Measurements from ENCODE around the gene RAB40C. TPM values are rescaled to one million over a fixed set of nuclear protein-coding genes. Genes with fewer than 3 reads are reported as not detected.

The RAB40C gene
- total and polyA plus RNA-seq, 8 donors: 17.6 to 101 (median 25.6) TPM

DNA sequence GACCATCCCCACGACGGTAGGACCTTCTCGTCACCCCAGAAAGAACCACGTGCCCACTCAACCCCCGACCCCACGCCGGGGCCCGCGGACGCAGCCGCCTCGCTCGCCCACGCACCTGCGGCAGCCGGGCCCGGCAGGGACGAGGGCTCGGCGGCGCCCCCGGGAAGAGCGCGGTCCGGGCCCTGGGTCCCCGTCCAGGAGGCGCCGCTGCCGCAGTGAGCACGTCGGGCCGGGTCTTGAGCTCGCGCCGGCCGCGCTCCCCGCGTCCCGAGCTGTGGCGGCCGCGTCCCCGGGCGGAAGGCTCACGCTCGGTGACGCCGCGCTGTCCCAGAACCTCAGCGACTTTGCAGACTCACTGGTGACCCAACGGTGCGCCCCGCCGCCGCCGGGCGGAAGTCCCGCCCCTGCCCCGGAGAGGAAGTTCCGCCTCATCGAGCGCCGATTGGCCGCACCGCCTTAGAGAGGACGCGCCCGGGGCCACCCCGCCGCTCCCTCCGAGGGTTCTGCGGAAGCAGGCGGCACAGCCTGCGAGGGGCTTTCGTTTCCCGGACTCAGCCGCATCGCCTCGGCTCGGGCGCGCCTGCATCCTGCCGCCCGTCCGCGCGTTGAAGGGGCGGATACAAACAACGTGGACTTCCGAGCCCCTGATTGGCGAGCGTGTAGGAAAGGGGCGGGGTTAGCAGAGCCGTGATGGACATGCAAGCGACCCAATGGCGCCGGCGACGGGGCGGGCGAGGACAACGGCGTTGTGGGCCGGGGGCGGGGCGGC is 793 bp upstream of the RAB40C start:
- Histone ChIP-seq H3K4me3 (peak overlapping the region; percentile 68 to 88 (median 82)), H3K9me3 (no peaks in the 10 kb centered on the region), H3K36me3 (peaks cover 0 to 6% (median 0%) of the 10 kb centered on the region in 4 donors), H3K27me3 (peaks cover 0 to 11% (median 0%) of the 10 kb centered on the region in 3 donors), H3K27ac (peak overlapping the region; percentile 95 to 100 (median 98)), H3K4me1 (peaks cover 51 to 76% (median 65%) of the 10 kb centered on the region in 4 donors)
- TF ChIP-seq, protein P1, sequence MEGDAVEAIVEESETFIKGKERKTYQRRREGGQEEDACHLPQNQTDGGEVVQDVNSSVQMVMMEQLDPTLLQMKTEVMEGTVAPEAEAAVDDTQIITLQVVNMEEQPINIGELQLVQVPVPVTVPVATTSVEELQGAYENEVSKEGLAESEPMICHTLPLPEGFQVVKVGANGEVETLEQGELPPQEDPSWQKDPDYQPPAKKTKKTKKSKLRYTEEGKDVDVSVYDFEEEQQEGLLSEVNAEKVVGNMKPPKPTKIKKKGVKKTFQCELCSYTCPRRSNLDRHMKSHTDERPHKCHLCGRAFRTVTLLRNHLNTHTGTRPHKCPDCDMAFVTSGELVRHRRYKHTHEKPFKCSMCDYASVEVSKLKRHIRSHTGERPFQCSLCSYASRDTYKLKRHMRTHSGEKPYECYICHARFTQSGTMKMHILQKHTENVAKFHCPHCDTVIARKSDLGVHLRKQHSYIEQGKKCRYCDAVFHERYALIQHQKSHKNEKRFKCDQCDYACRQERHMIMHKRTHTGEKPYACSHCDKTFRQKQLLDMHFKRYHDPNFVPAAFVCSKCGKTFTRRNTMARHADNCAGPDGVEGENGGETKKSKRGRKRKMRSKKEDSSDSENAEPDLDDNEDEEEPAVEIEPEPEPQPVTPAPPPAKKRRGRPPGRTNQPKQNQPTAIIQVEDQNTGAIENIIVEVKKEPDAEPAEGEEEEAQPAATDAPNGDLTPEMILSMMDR (IDR thresholded peaks at IDR 0.05): no peak
- TF ChIP-seq POLR2A (IDR thresholded peaks at IDR 0.05) (peak in 1 of 4 donors; percentile 58), EP300 (IDR thresholded peaks at IDR 0.05) (no peak), POLR2AphosphoS5 (IDR thresholded peaks at IDR 0.05) (peak; percentile 52 to 95 (median 93))
- peak; percentile 98 for DNase-seq
- WGBS, 5 donors: 0 to 2% (median 1%) methylated on average over 24 to 107 of the region's 107 CpGs
- intact Hi-C loops (cut with DNase I; ENCODE audit: low total_unique reads): no loop called here

DNA sequence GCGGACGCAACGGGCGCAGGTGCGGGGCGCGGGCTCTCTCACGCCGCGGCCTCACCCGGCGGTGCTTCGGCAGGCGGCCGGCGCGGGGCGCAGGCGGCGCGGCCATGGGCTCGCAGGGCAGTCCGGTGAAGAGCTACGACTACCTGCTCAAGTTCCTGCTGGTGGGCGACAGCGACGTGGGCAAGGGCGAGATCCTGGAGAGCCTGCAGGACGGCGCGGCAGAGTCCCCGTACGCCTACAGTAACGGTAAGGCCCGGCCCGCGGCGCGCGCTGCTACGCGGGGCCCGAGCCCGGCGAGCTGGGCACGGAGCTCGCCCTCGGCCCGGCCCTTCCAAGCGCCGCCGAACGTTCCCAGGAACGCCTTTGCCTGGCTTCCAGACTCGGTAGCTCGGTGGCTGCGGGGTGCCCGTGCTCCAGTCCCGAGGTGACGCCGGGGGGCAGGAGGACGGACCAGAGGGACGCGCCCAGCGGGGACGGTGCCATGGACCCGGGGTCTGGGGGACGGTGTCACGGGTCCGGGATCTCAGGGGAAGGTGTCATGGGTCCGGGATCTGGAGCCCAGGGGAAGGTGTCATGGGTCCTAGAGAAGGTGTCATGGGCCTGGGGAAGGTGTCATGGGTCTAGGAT is 435 bp downstream of the RAB40C start:
- TF ChIP-seq EP300 (IDR thresholded peaks at IDR 0.05): no peak
- TF ChIP-seq, protein P1 (IDR thresholded peaks at IDR 0.05): no peak
- TF ChIP-seq POLR2A (IDR thresholded peaks at IDR 0.05): no peak
- TF ChIP-seq POLR2AphosphoS5 (IDR thresholded peaks at IDR 0.05): peak in 1 of 3 donors; percentile 10
- intact Hi-C loops (cut with DNase I; ENCODE audit: low total_unique reads): no loop called here
- peak overlapping the region; percentile 91 to 100 (median 95) for H3K27ac ChIP-seq
- peak in 1 of 2 donors; percentile 50 for DNase-seq
- H3K4me1 ChIP-seq: peaks cover 56 to 82% (median 74%) of the 10 kb centered on the region in 4 donors
- H3K4me3 ChIP-seq: peak overlapping the region; percentile 76 to 89 (median 83)
- H3K36me3 ChIP-seq: peaks cover 0 to 6% (median 0%) of the 10 kb centered on the region in 4 donors
- no peaks in the 10 kb centered on the region for H3K9me3 ChIP-seq
- H3K27me3 ChIP-seq: peaks cover 0 to 9% (median 0%) of the 10 kb centered on the region in 3 donors
- 0 to 2% (median 1%) methylated on average over 10 to 71 of the region's 71 CpGs for WGBS, 5 donors

DNA sequence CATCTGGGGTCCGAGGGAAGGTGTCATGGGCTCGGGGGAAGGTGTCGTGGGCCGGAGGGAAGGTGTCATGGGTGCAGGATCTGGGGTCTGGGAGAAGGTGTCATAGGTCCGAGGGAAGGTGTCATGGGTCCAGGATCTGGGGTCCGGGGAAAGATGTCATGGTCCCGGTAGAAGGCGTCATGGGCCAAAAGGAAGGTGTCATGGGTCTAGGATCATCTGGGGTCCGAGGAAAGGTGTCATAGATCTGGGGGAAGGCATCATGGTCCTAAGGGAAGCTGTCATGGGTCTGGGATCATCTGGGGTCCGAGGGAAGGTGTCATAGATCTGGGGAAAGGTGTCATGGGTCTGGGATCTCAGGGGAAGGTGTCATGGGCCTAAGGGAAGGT is 942 bp downstream of the RAB40C start:
- Histone ChIP-seq H3K9me3 (no peaks in the 10 kb centered on the region), H3K27ac (peak overlapping the region; percentile 91 to 100 (median 95)), H3K36me3 (peaks cover 0 to 6% (median 0%) of the 10 kb centered on the region in 4 donors), H3K4me1 (peaks cover 51 to 82% (median 76%) of the 10 kb centered on the region in 4 donors), H3K27me3 (peaks cover 0 to 4% (median 0%) of the 10 kb centered on the region in 3 donors), H3K4me3 (peak overlapping the region; percentile 76 to 89 (median 83))
- DNase-seq: no peak
- no peak for TF ChIP-seq POLR2A (IDR thresholded peaks at IDR 0.05)
- TF ChIP-seq EP300 (IDR thresholded peaks at IDR 0.05): no peak
- TF ChIP-seq POLR2AphosphoS5 (IDR thresholded peaks at IDR 0.05): no peak
- TF ChIP-seq, protein P1 (IDR thresholded peaks at IDR 0.05): no peak
- intact Hi-C loops (cut with DNase I; ENCODE audit: low total_unique reads): no loop called here
- 40 to 46% (median 44%) methylated on average over 10 of the region's 10 CpGs for WGBS, 5 donors

DNA sequence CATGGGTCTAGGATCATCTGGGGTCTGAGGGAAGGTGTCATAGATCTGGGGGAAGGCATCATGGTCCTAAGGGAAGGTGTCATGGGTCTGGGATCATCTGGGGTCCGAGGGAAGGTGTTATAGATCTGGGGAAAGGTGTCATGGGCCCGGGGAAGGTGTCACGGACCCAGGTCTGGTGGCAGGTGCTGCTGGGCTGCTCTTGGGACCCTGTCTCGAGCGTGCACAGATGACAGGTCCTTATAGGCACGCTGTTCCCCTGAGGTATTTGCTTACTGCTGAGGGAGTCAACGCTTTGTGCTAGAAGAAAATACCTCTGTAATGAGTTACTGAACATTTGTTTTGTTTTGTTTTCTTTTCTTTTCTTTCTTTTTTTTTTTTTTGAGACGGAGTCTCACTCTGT is 1.4 kb downstream of the RAB40C start:
- H3K36me3 ChIP-seq: peaks cover 0 to 7% (median 2%) of the 10 kb centered on the region in 4 donors
- WGBS, 5 donors: 49 to 65% (median 55%) methylated on average over 7 to 8 of the region's 8 CpGs
- peak in 1 of 2 donors; percentile 45 for DNase-seq

More for the DNA sequence above, 1.4 kb downstream of the RAB40C start:
- TF ChIP-seq, protein P1 (IDR thresholded peaks at IDR 0.05): no peak
- TF ChIP-seq POLR2AphosphoS5 (IDR thresholded peaks at IDR 0.05): no peak
- no peaks in the 10 kb centered on the region for H3K27me3 ChIP-seq
- H3K27ac ChIP-seq: peak overlapping the region; percentile 91 to 100 (median 95)
- peaks cover 50 to 83% (median 78%) of the 10 kb centered on the region in 4 donors for H3K4me1 ChIP-seq
- intact Hi-C loops (cut with DNase I; ENCODE audit: low total_unique reads): no loop called here
- peak overlapping the region; percentile 76 to 89 (median 83) for H3K4me3 ChIP-seq
- no peaks in the 10 kb centered on the region for H3K9me3 ChIP-seq
